Parathyroid adenoma (tissue), 2 donors: ENCODE data around the gene CHST11.

ENCODE experiments used
- H2AFZ ChIP-seq: fragments of 300-600 bp; sonication (generic); one replicate; pipeline ENCODE4 v1.7.0; 2017; ENCODE audit warnings: antibody characterized with exemption, mild to moderate bottlenecking
- H3K27ac ChIP-seq: fragments of 300-600 bp; sonication (generic); one replicate; pipeline ENCODE4 v1.7.0; 2017
- H3K27me3 ChIP-seq: fragments of 300-600 bp; sonication (generic); one replicate; pipeline ENCODE4 v1.7.0; 2017; ENCODE audit warnings: low read length; ENCODE audit not compliant: control insufficient read depth, insufficient read depth
- H3K36me3 ChIP-seq: fragments of 300-600 bp; sonication (generic); one replicate; pipeline ENCODE4 v1.7.0; 2017; ENCODE audit warnings: low read length; ENCODE audit not compliant: control insufficient read depth, insufficient read depth
- H3K4me1 ChIP-seq: fragments of 300-600 bp; sonication (generic); one replicate; pipeline ENCODE4 v1.7.0; 2017; ENCODE audit warnings: control low read depth
- H3K4me2 ChIP-seq: fragments of 300-600 bp; sonication (generic); one replicate; pipeline ENCODE4 v1.7.0; 2017; ENCODE audit warnings: low read length
- H3K4me3 ChIP-seq: fragments of 300-600 bp; sonication (generic); one replicate; pipeline ENCODE4 v1.7.0; 2017; ENCODE audit warnings: low read depth, low read length
- H3K79me2 ChIP-seq: fragments of 300-600 bp; sonication (generic); one replicate; pipeline ENCODE4 v1.7.0; 2017; ENCODE audit warnings: control low read depth
- H3K9ac ChIP-seq: fragments of 300-600 bp; sonication (generic); one replicate; pipeline ENCODE4 v1.7.0; 2017; ENCODE audit warnings: mild to moderate bottlenecking
- H3K9me3 ChIP-seq: fragments of 300-600 bp; sonication (generic); one replicate; pipeline ENCODE4 v1.7.0; 2017; ENCODE audit warnings: low read length; ENCODE audit not compliant: control insufficient read depth
- CTCF ChIP-seq: fragments of 300-600 bp; sonication (generic); IDR thresholded peaks from one replicate; pipeline ENCODE4 v1.7.0; 2017; ENCODE audit warnings: antibody characterized with exemption, mild to moderate bottlenecking
- donor health status: primary hyperparathyroidism.

CHST11 gene

GRCh38 chr12:104752881-104753280, 296.1 kb downstream of the CHST11 start:
- Histone ChIP-seq H3K36me3 (no peaks in the 10 kb centered on the region), H3K9me3 (no peaks in the 10 kb centered on the region), H2AFZ (no peak overlapping the region), H3K79me2 (no peaks in the 10 kb centered on the region), H3K9ac (no peak overlapping the region), H3K27ac (no peak overlapping the region), H3K4me2 (no peak overlapping the region), H3K27me3 (no peaks in the 10 kb centered on the region), H3K4me3 (no peak overlapping the region), H3K4me1 (peaks cover 6% of the 10 kb centered on the region)
- TF ChIP-seq CTCF, result no peak

- no peak for TF ChIP-seq CTCF
- Histone ChIP-seq H3K9me3 (no peaks in the 10 kb centered on the region), H3K4me2 (no peak overlapping the region), H3K27ac (no peak overlapping the region), H3K36me3 (no peaks in the 10 kb centered on the region), H3K4me3 (no peak overlapping the region), H3K79me2 (no peaks in the 10 kb centered on the region), H2AFZ (no peak overlapping the region), H3K27me3 (no peaks in the 10 kb centered on the region), H3K9ac (no peak overlapping the region), H3K4me1 (no peaks in the 10 kb centered on the region)
Observed at GRCh38 chr12:104756901-104757300, 300.2 kb downstream of the CHST11 start.

- H2AFZ ChIP-seq, result no peak overlapping the region
- no peaks in the 10 kb centered on the region for H3K9me3 ChIP-seq
- no peaks in the 10 kb centered on the region for H3K79me2 ChIP-seq
- H3K27ac ChIP-seq, result no peak overlapping the region
- H3K4me3 ChIP-seq, result no peak overlapping the region
- no peaks in the 10 kb centered on the region for H3K4me1 ChIP-seq
- no peak overlapping the region for H3K9ac ChIP-seq
- no peak for TF ChIP-seq CTCF
- no peaks in the 10 kb centered on the region for H3K27me3 ChIP-seq
- H3K36me3 ChIP-seq, result no peaks in the 10 kb centered on the region
- H3K4me2 ChIP-seq, result no peak overlapping the region
Observed at GRCh38 chr12:104758771-104759170, 302.0 kb downstream of the CHST11 start.

- H3K79me2 ChIP-seq, result no peaks in the 10 kb centered on the region
- H3K4me2 ChIP-seq, result no peak overlapping the region
- no peak overlapping the region for H2AFZ ChIP-seq
- H3K4me1 ChIP-seq, result no peaks in the 10 kb centered on the region
- no peaks in the 10 kb centered on the region for H3K27me3 ChIP-seq
- no peak for TF ChIP-seq CTCF
- H3K27ac ChIP-seq, result no peak overlapping the region
- H3K9me3 ChIP-seq, result no peaks in the 10 kb centered on the region
- no peak overlapping the region for H3K9ac ChIP-seq
- H3K4me3 ChIP-seq, result no peak overlapping the region
- no peaks in the 10 kb centered on the region for H3K36me3 ChIP-seq
Observed at GRCh38 chr12:104761091-104761490, 304.3 kb downstream of the CHST11 start.

GRCh38 chr12:104761611-104762010, 304.9 kb downstream of the CHST11 start:
- Histone ChIP-seq H3K4me2 (no peak overlapping the region), H3K27ac (no peak overlapping the region), H3K9ac (no peak overlapping the region), H3K9me3 (no peaks in the 10 kb centered on the region), H3K36me3 (no peaks in the 10 kb centered on the region), H2AFZ (no peak overlapping the region), H3K79me2 (no peaks in the 10 kb centered on the region), H3K4me3 (no peak overlapping the region), H3K4me1 (no peaks in the 10 kb centered on the region), H3K27me3 (no peaks in the 10 kb centered on the region)
- TF ChIP-seq CTCF, result no peak
